ENCODE measurements around the gene POLR2E.

Gene POLR2E

GRCh38 chr19:1045247-1045603 lies 50.0 kb downstream of the POLR2E start:
- no peak for TF ChIP-seq CTCF (IDR thresholded peaks at IDR 0.05; ENCODE audit: low read depth, low read length)
- no peak overlapping the region for H3K4me3 ChIP-seq (replicated peaks in 1 of 2; ENCODE audit: low read depth in 2 of 2, low read length in 2 of 2)
- no peak for DNase-seq (ENCODE audit: low read depth in 2 of 2)

DNA sequence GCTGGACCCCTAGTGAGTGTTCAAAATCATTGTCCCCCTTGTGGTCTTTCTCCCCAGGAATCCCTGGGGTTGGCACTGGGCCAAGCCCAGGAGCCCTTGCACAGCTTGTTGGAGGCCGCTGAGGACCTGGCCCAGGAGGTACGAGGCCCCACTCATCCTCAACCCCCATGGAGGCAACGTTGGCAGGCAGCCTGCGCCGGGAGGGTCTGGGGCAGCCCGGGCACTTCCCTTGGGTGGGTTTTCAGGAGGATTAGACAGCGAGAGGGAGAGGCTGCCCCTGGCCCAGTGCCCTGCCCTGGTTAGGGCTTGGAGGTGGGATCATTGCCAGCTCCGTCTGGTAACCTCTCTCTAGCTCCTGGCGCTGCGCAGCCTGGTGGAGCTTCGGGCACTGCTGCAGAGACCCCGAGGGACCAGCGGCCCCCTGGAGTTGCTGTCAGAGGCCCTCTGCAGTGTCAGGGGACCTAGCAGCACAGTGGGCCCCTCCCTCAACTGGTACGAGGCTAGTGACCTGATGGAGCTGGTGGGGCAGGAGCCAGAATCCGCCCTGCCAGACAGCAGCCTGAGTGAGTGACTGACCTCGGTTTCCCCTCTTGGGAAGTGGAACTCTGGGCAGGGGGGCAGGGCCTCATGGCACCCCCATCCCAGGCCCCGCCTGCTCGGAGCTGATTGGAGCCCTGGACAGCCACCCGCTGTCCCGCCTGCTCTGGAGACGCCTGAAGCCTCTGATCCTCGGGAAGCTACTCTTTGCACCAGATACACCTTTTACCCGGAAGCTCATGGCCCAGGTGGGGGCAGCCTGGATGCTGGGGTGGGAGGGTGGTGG lies 52.3 kb downstream of the POLR2E start:
- no peak for TF ChIP-seq CTCF (IDR thresholded peaks at IDR 0.05; ENCODE audit: low read depth, low read length)
- H3K4me3 ChIP-seq (replicated peaks in 1 of 2; ENCODE audit: low read depth in 2 of 2, low read length in 2 of 2): no peak overlapping the region
- DNase-seq (ENCODE audit: low read depth in 2 of 2): no peak

DNA sequence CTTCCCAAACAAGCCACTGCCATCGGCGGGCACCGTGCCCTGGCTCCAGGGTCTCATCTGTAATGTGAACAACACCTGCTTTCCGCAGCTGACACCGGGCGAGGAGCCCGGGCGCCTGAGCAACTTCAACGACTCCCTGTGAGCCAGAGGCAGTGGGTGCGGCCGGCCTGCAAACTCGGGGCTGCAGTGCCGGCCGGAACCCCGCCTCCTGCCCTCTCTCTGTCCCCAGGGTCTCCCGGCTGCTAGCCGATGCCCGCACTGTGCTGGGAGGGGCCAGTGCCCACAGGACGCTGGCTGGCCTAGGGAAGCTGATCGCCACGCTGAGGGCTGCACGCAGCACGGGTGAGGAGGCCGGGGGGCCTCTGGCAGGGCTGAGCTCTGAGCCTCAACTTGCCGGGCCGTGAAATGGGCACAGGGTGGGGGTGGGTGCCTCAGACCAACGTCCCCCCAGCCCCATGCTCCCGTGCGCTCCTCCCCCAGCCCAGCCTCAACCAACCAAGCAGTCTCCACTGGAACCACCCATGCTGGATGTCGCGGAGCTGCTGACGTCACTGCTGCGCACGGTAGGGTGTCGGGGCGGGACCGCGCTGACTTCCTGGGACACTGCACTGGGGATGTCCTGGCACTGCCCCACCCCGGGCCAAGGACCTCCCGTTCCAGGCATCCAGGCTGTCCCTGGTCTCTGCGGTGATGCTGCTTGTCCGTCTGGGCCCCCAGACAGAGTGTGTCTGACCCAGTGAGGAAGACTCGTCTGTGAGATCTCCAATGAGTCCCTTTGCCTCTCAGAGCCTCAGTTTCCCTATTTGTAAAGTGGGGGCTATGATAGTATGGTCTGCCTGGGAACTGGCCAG lies 53.1 kb downstream of the POLR2E start:
- peak in 1 of 2 donors; percentile 50 for DNase-seq (ENCODE audit: low read depth in 2 of 2)
- TF ChIP-seq CTCF (IDR thresholded peaks at IDR 0.05; ENCODE audit: low read depth, low read length): no peak
- no peak overlapping the region for H3K4me3 ChIP-seq (replicated peaks in 1 of 2; ENCODE audit: low read depth in 2 of 2, low read length in 2 of 2)

DNA sequence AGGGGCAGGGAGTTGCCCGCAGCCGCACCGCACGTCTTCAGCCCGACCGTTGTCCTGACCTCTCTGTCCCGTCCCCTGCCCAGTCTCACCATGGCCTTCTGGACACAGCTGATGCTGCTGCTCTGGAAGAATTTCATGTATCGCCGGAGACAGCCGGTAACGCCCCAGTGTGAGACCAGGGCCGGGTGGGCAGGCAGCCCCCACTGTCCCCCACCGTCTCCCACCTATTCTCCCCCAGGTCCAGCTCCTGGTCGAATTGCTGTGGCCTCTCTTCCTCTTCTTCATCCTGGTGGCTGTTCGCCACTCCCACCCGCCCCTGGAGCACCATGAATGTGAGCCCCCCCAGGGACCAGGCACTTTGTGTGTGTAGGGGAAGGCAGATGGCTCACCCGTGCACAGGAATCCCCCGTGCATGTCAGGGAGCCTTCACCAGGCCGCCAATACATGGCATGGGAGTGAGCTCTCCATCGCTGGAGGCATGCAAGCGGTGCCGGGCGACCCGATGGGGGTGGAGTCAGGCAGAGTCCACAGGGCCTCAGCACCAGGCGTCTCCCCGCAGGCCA lies 53.8 kb downstream of the POLR2E start:
- DNase-seq (ENCODE audit: low read depth in 2 of 2): no peak
- TF ChIP-seq CTCF (IDR thresholded peaks at IDR 0.05; ENCODE audit: low read depth, low read length): no peak
- peak overlapping the region; percentile 53 to 65 for H3K4me3 ChIP-seq (replicated peaks in 1 of 2; ENCODE audit: low read depth in 2 of 2, low read length in 2 of 2)

DNA sequence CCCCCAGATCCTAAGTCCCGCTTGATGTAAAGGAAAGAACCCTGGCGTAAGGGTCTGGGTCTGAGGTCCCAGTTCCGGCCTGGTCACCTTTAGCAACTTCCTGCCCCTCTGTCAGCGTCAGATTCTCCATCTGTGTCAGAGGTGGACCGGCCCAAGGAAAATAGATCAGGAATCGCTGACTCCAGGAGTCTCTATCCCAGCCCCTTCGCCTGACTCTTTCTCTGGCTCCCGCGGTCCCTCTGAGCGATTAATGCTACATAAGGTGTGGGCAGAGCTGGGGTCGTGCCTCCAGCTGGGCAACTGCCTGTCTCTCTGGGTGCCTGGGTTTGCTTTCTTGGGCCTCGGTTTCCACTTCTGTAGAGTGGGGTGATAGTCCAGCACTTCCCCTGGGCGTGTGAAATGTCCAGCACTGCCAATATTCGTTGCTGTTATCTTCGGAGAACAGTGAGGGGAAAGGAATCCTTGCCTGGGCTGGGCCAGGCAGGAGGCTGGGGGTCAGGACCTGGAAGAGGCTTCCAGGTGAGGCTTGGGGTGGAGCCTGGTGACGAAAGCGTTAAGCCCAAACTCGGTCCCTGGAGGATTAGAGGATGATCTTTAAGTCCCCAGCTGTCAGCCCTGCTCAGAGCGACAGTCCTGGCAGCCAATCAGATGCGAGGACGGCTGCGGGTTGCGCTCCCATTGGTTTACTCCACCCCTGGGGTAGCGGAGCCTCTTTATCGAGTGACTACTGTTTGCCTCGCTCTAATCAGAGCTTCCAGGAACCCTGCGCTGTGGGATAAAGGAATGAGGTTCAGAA lies 54.5 kb downstream of the POLR2E start:
- DNase-seq (ENCODE audit: low read depth in 2 of 2): peak; percentile 95
- no peak for TF ChIP-seq CTCF (IDR thresholded peaks at IDR 0.05; ENCODE audit: low read depth, low read length)
- H3K4me3 ChIP-seq (replicated peaks in 1 of 2; ENCODE audit: low read depth in 2 of 2, low read length in 2 of 2): peak overlapping the region; percentile 53 to 65

Data from cardiac fibroblast (primary cell).